GM18909 (cell line): ENCODE results near the gene TTC31.
A peak's percentile ranks its signal among the peaks of the same experiment; 100 is the strongest.

Experiments
- ATAC-seq: cut with Tn5 transposase; IDR thresholded peaks from one replicate; pipeline ENCODE4 v1.9.1; 2021; ENCODE audit warnings: mild to moderate bottlenecking; ENCODE audit not compliant: unreplicated experiment, poor library complexity

TTC31 gene

GRCh38 chr2:74516650-74517049 lies 33.8 kb downstream of the TTC31 start:
- no peak for ATAC-seq

GRCh38 chr2:74522516-74522915 lies 39.6 kb downstream of the TTC31 start:
- ATAC-seq, result no peak

GRCh38 chr2:74524005-74524404 lies 41.1 kb downstream of the TTC31 start:
- no peak for ATAC-seq

DNA sequence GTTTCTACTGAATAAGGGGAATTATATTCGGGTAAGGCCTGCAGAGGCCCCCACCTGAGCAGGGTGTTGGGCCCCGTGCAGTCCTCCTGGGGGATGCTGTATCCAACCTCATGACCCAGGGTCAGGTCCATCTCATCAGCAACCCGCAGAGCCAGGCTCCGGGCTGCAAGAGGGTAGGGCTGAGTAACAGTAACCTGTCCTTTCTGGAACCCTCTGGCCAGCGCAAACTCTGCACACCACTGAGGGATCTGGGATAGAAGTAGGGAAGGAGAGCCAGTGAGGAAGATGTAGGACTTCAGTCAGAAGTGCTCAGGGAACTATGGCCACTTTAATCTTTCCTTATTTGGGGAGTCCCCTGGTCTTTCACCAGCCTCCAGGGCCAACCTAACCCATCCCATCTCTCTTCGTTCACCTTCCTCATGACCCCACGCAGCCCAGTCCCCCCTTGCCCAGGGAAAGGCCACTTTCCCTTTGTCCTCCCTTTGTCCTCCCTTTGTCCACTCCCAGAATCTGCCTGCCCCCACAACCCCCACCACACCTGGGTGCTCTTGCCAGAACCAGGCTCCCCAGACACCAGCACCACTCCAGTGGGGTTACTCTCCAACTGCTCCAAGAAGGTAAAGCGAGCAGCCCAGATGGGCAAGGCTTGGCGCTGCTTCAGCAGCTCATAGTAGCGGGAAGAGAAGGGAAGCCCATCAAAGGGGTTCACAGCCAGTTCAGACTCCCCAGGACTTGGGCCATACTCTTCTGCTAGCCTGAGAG lies 42.3 kb downstream of the TTC31 start:
- ATAC-seq, result no peak

DNA sequence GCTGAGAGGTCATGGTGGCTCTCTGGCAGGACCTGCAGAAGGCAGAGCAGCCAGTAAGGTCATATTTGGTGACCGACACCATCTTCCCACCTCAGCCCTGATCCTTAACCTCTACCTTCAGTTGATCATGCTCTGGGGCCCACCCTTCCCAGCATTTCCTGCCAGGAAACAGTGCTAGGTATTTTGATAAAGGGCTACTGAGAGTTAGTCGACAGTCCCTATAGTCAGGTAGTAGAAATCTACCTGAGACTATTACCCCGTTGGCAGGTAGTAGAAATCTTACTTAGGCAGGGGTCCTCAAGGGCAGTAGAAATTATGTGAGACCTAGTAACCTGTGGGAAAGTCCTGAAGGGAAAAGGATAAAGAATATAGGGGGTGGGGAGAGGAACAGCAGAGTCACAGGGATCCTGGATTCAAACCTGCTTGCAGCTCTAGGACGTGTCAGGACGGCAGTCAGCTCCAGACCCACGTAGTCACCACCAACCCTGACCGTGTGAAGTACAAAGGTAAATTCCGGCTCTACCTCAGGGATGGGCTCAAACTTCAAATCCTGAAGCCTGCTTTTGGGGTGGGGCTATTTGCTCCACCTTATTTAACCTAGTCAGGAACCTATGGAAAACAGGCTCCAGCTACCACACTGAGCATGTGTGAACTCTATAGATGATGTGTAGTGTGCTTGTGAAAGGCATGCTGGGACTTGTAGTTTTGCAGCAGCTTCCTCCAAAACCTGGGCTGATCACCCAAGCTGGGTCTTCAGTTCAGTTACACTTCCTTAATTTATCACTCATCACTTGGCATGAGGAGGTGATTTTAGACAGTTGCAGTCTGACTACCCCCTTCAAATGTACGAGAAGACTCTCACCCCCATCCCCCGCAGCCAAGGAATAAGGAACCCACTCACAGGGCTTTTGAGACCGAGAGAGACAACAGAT lies 43.1 kb downstream of the TTC31 start, which contains the start of gene DQX1:
DQX1 (minus strand) TSS at position 515 of the 932 bp plus-strand sequence; CDS start at position 13, 502 bp downstream.
- no peak for ATAC-seq

- ATAC-seq, result no peak
These were observed 43.9 kb downstream of the TTC31 start for GRCh38 chr2:74526649-74527230.

DNA sequence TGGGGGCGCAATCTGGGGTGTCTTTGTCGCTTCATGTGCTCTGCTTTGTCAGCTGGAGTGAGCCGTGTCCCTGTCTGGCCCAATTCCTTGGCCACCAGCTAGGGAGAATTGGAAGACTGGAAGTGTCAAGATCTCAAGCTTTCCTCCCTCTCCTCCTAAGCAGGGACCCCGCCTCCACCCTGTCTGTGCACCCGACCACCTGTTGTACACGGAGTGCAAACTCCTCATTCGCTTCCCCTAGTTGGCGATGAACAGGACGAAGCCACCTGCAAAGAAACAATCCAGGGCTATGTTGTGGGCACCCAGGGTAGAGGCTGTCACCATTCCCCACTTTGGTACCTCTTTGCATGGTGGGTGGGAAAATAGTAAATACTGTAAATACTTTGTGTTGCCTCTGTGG lies 44.9 kb downstream of the TTC31 start:
- no peak for ATAC-seq

- peak; percentile 9 for ATAC-seq
These were observed 45.9 kb downstream of the TTC31 start for GRCh38 chr2:74528600-74529356.

- ATAC-seq, result peak; percentile 85
These were observed 46.7 kb downstream of the TTC31 start, which contains the start of the genes AUP1 and HTRA2 for GRCh38 chr2:74529357-74530238. AUP1 (minus strand) TSS chr2:74529706; CDS start chr2:74529629, 77 bp downstream. HTRA2 (plus strand) TSS chr2:74529933; CDS start chr2:74530007, 74 bp downstream.

- peak; percentile 29 for ATAC-seq
These were observed 47.6 kb downstream of the TTC31 start for GRCh38 chr2:74530239-74531187.

DNA sequence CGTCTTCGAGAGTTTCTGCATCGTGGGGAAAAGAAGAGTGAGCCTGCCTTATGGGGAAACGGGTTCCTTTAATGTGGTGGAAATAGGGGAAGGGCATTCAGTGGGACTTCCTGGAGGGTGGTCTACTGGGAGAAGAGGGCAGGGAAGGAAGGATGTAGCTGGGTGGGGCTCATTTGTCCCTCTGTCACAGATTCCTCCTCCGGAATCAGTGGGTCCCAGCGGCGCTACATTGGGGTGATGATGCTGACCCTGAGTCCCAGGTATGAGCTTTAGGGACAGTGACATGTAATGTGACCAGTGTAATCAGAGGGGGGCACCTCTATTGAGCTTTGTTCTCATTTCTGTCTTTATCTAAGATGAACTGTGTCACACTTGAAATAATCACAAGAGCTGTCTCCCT lies 48.8 kb downstream of the TTC31 start:
- no peak for ATAC-seq

DNA sequence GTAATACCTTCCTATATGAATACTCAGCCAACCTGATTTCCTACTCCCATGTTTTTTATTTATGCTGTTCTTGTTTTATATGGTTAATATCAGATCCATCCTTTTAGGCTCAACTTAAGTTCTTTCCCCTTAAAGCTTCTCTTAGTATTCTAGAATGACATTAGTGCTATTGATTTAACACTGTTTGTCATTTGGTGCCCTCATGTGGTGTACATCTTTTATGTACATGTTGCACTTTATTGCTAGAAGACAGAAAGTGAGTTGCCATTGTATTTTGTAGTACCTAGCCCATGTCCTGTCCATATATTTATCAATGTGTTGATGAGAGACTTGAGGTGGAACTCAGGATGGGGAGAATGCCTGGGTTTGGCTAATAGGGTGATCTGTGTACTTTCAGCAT lies 49.3 kb downstream of the TTC31 start:
- ATAC-seq, result no peak

DNA sequence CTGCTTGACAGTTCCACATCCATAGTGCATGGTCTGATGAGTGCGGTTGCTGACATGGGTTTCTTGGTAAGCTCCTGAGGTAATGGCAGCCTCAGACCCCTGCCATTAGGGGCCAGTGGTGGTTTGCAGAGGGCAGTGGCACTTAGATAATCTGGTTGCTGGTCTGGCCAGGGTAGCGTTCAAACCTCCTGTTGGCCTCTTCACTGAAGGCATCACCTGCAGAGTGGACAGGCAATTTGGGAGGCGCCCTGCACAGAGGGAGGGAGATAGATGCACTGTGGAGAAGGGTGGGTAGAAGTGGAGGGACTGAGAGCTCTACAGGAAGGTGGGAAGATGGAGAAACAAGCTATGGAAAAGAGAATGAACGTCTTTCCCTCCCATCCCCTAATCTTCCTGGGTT lies 50.6 kb downstream of the TTC31 start:
- no peak for ATAC-seq

DNA sequence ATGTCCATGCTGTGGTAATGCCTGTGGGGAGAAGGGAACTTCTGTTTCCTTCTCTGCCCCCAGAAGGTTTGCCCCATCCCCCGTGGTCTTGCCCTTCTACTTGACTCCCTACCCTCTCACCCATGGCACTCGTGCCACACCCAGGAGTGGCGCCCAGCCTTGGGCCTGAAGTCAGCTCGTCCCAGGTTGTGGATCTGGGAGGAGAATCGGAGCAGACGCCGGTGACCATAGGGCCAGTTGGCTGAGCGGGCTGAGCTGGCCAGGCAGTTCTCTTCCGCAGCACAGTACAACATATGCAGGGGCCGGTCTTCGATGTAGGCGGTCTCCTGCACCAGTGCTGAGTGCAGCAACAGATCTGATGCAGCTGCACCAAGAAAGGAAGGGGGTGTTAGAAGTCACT lies 51.5 kb downstream of the TTC31 start:
- ATAC-seq, result no peak

DNA sequence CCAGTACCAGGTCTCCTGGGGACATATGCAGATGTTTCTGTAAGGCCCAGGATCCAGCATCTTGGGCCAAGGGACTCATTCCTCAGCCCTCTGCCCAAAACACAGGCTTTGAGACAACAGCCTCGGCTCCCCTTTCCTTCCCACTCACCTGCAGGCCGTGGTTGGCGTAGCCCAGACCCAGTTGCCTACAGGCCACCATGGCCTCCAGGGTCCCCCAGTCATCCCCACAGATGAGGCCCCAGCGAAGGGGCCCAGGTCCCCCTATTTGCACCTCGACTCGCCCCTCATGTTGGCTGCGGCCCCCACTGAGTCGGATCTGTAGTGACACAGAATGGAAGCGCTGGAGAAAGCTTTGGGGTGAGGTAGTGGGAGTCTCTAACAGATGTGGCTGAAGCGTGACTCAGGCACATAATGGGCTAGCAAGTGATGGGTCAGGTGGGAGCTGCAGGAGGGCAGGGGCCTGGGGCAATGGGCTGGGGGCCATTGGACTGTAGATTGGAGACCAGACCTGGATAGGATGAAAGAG lies 52.6 kb downstream of the TTC31 start:
- no peak for ATAC-seq

GRCh38 chr2:74536166-74536950 lies 53.5 kb downstream of the TTC31 start:
- ATAC-seq, result no peak

GRCh38 chr2:74537140-74537539 lies 54.3 kb downstream of the TTC31 start:
- ATAC-seq, result no peak
